PFSK-1 (cell line): ENCODE measurements around the gene COX14.

ENCODE experiments used
- FOXP2 ChIP-seq: optimal IDR thresholded peaks from 2 replicates; pipeline ENCODE3; 2011; ENCODE audit warnings: borderline replicate concordance, control low read depth, inconsistent platforms; ENCODE audit not compliant: insufficient read depth; ENCODE audit errors: extremely low read length, extremely low read depth
- POLR2AphosphoS5 ChIP-seq: IDR thresholded peaks from 2 replicates; pipeline ENCODE4 v1.6.1; 2012; ENCODE audit warnings: low read depth, mild to moderate bottlenecking, control low read depth, low read length, moderate library complexity
- REST ChIP-seq, 2 experiments: IDR thresholded peaks; 2 replicates each; pipeline versions ENCODE4 v1.6.1 to v1.8.0; 2011 to 2012; ENCODE audit warnings: low read depth in 2 of 2, low read length in 2 of 2, control low read depth in 1 of 2, inconsistent platforms in 1 of 2, mild to moderate bottlenecking in 1 of 2, moderate library complexity in 1 of 2; ENCODE audit not compliant: insufficient read depth in 1 of 2
- SIN3A ChIP-seq: IDR thresholded peaks from 2 replicates; pipeline ENCODE4 v1.6.1; 2012; ENCODE audit warnings: mild to moderate bottlenecking, low read length, moderate library complexity, borderline replicate concordance; ENCODE audit not compliant: insufficient read depth
- TAF1 ChIP-seq: IDR thresholded peaks from 2 replicates; pipeline ENCODE4 v1.6.1; 2012; ENCODE audit warnings: low read length, control low read depth, borderline replicate concordance; ENCODE audit not compliant: insufficient read depth

The COX14 gene

DNA sequence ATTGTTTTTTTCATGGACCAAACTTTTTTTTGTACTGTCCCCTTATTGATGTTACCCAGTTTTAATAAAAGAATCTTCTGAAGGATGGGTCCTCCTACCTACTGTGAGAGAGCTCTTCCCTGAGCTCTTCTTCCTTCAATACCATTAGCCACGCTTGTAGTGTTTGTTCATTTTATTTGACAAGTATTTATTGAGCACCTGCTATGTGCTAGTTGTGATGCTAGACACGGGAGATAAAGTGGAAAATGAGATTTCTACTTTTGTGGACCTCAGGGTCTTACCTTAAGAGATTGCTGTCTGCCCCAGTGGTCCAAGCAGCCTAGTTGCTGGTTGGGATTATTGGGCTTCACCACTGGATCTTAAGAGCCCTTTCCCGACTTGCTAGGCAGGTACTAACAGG is 11.5 kb upstream of the COX14 start:
- TF ChIP-seq SIN3A: no peak

DNA sequence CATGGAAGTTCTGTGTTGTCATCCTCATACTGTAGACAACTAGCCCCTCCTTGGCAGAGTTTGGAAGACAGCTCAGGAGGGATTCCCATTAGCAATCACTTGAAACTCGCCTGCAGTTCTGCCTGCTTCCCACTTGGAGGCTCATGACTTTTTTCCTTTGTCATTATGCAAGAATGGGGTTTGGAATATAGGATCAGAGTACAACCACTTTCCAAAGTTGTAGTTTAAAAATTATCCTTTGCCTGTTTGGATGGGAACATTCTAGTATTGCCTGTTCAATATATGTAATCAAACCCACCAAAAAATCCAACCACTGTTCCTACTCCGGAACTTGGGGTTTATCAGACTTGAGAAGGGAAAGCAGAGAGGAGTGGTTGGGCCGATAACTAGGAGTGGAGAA is 10.4 kb upstream of the COX14 start:
- TF ChIP-seq POLR2AphosphoS5 (no peak), SIN3A (no peak), REST (IDR thresholded peaks at IDR 0.05; ENCODE audit: insufficient read depth in 1 of 2, low read depth in 2 of 2, low read length in 2 of 2) (no peak), TAF1 (no peak), FOXP2 (no peak)

DNA sequence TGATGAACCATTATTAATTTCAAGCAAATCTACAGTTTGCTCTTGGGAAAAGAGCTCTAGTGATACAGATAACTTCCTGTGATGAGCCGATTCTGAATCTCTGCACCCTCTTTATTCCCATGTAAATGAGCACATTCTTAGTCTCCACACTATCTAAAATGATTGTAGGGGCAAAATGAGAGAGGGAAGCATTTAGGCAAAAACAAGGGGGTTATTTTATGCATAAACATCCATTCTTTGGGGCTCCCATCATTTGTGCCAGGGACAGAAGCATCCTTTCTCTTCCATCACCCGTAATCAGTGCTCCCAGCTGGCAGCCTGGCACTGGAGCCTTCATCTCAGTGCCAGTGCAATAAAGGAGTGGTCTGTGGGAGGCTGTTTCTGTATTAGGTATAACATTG is 9.9 kb upstream of the COX14 start:
- TF ChIP-seq TAF1 (no peak), REST (IDR thresholded peaks at IDR 0.05; ENCODE audit: insufficient read depth in 1 of 2, low read depth in 2 of 2, low read length in 2 of 2) (no peak)

GRCh38 chr12:50102646-50103309 is 9.3 kb upstream of the COX14 start:
- no peak for TF ChIP-seq FOXP2
- no peak for TF ChIP-seq POLR2AphosphoS5
- TF ChIP-seq TAF1: no peak
- no peak for TF ChIP-seq SIN3A
- no peak for TF ChIP-seq REST (IDR thresholded peaks at IDR 0.05; ENCODE audit: insufficient read depth in 1 of 2, low read depth in 2 of 2, low read length in 2 of 2)

- no peak for TF ChIP-seq REST (IDR thresholded peaks at IDR 0.05; ENCODE audit: insufficient read depth in 1 of 2, low read depth in 2 of 2, low read length in 2 of 2)
- no peak for TF ChIP-seq FOXP2
These were observed 8.7 kb upstream of the COX14 start for GRCh38 chr12:50103351-50103750.
